Hepatocyte (in vitro differentiated cells): ENCODE data around the gene ZNF888. TPM values are rescaled to one million over a fixed set of nuclear protein-coding genes. Genes with fewer than 3 reads are reported as not detected.
"Not testable (repeated sequence)": the region's sequence is repeated elsewhere in the genome, so short reads cannot be mapped to it uniquely, and the experiment has no call there.

Experiments used
- DNase-seq: peaks from one replicate; pipeline ENCODE4 v3.0.0-alpha.2; 2016; ENCODE audit warnings: low spot score
- H2AFZ ChIP-seq: fragments of 200-600 bp; sonication (generic); 2 replicates; pipeline ENCODE4 v1.6.0; 2016; ENCODE audit warnings: antibody characterized with exemption, mild to moderate bottlenecking
- H3K27ac ChIP-seq: fragments of 200-600 bp; sonication (generic); 2 replicates; pipeline ENCODE4 v1.5.1; 2016; ENCODE audit warnings: mild to moderate bottlenecking
- H3K27me3 ChIP-seq: fragments of 200-600 bp; sonication (generic); 2 replicates; pipeline ENCODE4 v1.6.1; 2016
- H3K36me3 ChIP-seq: fragments of 200-600 bp; sonication (generic); replicated peaks from 2 replicates; pipeline ENCODE4 v1.5.1; 2016; ENCODE audit warnings: low read depth; ENCODE audit not compliant: insufficient read depth
- H3K4me1 ChIP-seq: fragments of 200-600 bp; sonication (generic); 2 replicates; pipeline ENCODE4 v1.5.1; 2016; ENCODE audit warnings: mild to moderate bottlenecking, moderate library complexity; ENCODE audit not compliant: insufficient read depth
- H3K4me2 ChIP-seq: fragments of 200-600 bp; sonication (generic); 2 replicates; pipeline ENCODE4 v1.6.0; 2016
- H3K4me3 ChIP-seq: fragments of 200-600 bp; sonication (generic); 2 replicates; pipeline ENCODE4 v1.5.1; 2016; ENCODE audit warnings: mild to moderate bottlenecking
- H3K79me2 ChIP-seq: fragments of 200-600 bp; sonication (generic); 2 replicates; pipeline ENCODE4 v1.6.0; 2017; ENCODE audit warnings: mild to moderate bottlenecking
- H3K9me2 ChIP-seq: fragments of 200-600 bp; sonication (generic); replicated peaks from 2 replicates; pipeline ENCODE4 v1.6.0; 2017; ENCODE audit warnings: mild to moderate bottlenecking; ENCODE audit not compliant: insufficient read depth
- H3K9me3 ChIP-seq: fragments of 200-600 bp; sonication (generic); 2 replicates; pipeline ENCODE4 v1.5.1; 2016; ENCODE audit warnings: low read depth, mild to moderate bottlenecking
- H4K20me1 ChIP-seq: fragments of 200-600 bp; sonication (generic); 2 replicates; pipeline ENCODE4 v1.6.0; 2016; ENCODE audit warnings: mild to moderate bottlenecking; ENCODE audit not compliant: insufficient read depth, poor library complexity, severe bottlenecking
- CTCF ChIP-seq: fragments of 200-600 bp; sonication (generic); IDR thresholded peaks from 2 replicates; pipeline ENCODE4 v1.5.1; 2016; ENCODE audit warnings: antibody characterized with exemption, mild to moderate bottlenecking; ENCODE audit not compliant: poor library complexity
- EZH2 ChIP-seq: fragments of 200-600 bp; sonication (generic); IDR thresholded peaks from 2 replicates; pipeline ENCODE4 v1.6.1; 2016; ENCODE audit warnings: antibody characterized with exemption, mild to moderate bottlenecking, borderline replicate concordance
- EZH2phosphoT487 ChIP-seq: fragments of 200-600 bp; sonication (generic); IDR thresholded peaks from one replicate; pipeline ENCODE4 v1.6.1; 2018; ENCODE audit warnings: antibody characterized with exemption, mild to moderate bottlenecking, low read depth, moderate library complexity; ENCODE audit not compliant: unreplicated experiment, severe bottlenecking
- WGBS: methylation state at CpG from one replicate; pipeline ENCODE4 v1.1.6; 2016; ENCODE audit warnings: low lambda C conversion rate; ENCODE audit errors: missing lambda C conversion rate; 5-methylcytosine and 5-hydroxymethylcytosine counted together
- polyA plus RNA-seq: library from polyadenylated mRNA; unstranded; fragments of >200 nt; fragmentation: Nextera tagmentation; extraction: Ambion mirVana; gene quantifications from 2 replicates; pipeline ENCODE4 v1.2.1, GENCODE V29; 2016
- total RNA-seq: library from RNA; depleted of rRNA; stranded (reverse); fragments of >200 nt; gene quantifications from 2 replicates; pipeline ENCODE4 v1.2.3, GENCODE V29; 2014

The ZNF888 gene
- total and polyA plus RNA-seq, 2 experiments from 2014 or later: 4.8 to 9.3 TPM

GRCh38 chr19:52923778-52924593, 758 bp upstream of the ZNF888 start:
- no peaks in the 10 kb centered on the region for H4K20me1 ChIP-seq
- H3K4me1 ChIP-seq: peaks cover 12% of the 10 kb centered on the region
- no peaks in the 10 kb centered on the region for H3K9me3 ChIP-seq
- peaks cover 5% of the 10 kb centered on the region for H3K36me3 ChIP-seq
- H3K9me2 ChIP-seq: no peaks in the 10 kb centered on the region
- DNase-seq: peak; percentile 67
- no peaks in the 10 kb centered on the region for H3K27me3 ChIP-seq
- H2AFZ ChIP-seq: peak overlapping the region; percentile 95
- peak overlapping the region; percentile 75 for H3K4me3 ChIP-seq
- peak overlapping the region; percentile 99 for H3K27ac ChIP-seq
- WGBS: 51% methylated on average over 18 of the region's 18 CpGs
- peak overlapping the region; percentile 99 for H3K4me2 ChIP-seq
- H3K79me2 ChIP-seq: peaks cover 12% of the 10 kb centered on the region
- no peak for TF ChIP-seq EZH2phosphoT487
- TF ChIP-seq EZH2: no peak
- TF ChIP-seq CTCF: no peak

GRCh38 chr19:52917531-52917930, 5.7 kb downstream of the ZNF888 start:
- Histone ChIP-seq H3K4me2 (no peak overlapping the region), H3K4me3 (no peak overlapping the region), H3K27me3 (no peaks in the 10 kb centered on the region), H2AFZ (no peak overlapping the region), H3K36me3 (no peaks in the 10 kb centered on the region), H3K9me2 (no peaks in the 10 kb centered on the region), H4K20me1 (no peaks in the 10 kb centered on the region), H3K79me2 (peaks cover 12% of the 10 kb centered on the region), H3K9me3 (no peaks in the 10 kb centered on the region), H3K27ac (no peak overlapping the region), H3K4me1 (peaks cover 3% of the 10 kb centered on the region)
- no peak for DNase-seq
- WGBS: 98% methylated on average over 5 of the region's 5 CpGs
- TF ChIP-seq EZH2 (no peak), CTCF (no peak), EZH2phosphoT487 (no peak)

GRCh38 chr19:52910648-52911047, 12.6 kb downstream of the ZNF888 start:
- no peaks in the 10 kb centered on the region for H3K36me3 ChIP-seq
- no peaks in the 10 kb centered on the region for H3K79me2 ChIP-seq
- no peak for TF ChIP-seq EZH2phosphoT487
- TF ChIP-seq CTCF: no peak
- no peak for TF ChIP-seq EZH2
- WGBS: 100% methylated on average over 1 of the region's 1 CpG
- H2AFZ ChIP-seq: no peak overlapping the region
- H3K9me2 ChIP-seq: no peaks in the 10 kb centered on the region
- H3K9me3 ChIP-seq: no peaks in the 10 kb centered on the region
- no peak overlapping the region for H3K4me3 ChIP-seq
- no peaks in the 10 kb centered on the region for H3K4me1 ChIP-seq
- no peak overlapping the region for H3K4me2 ChIP-seq
- H4K20me1 ChIP-seq: no peaks in the 10 kb centered on the region
- no peaks in the 10 kb centered on the region for H3K27me3 ChIP-seq
- no peak overlapping the region for H3K27ac ChIP-seq
- no peak for DNase-seq

GRCh38 chr19:52904052-52904780, 19.0 kb downstream of the ZNF888 start:
- not testable (repeated sequence) for H3K9me2 ChIP-seq, H2AFZ ChIP-seq, H3K4me3 ChIP-seq, H3K9me3 ChIP-seq, H3K4me2 ChIP-seq, H3K36me3 ChIP-seq, H3K79me2 ChIP-seq, H3K27ac ChIP-seq, H3K27me3 ChIP-seq, H3K4me1 ChIP-seq, H4K20me1 ChIP-seq, DNase-seq
- 92% methylated on average over 16 of the region's 16 CpGs for WGBS
